GM12864 (cell line): Measurements from ENCODE around the gene MYO3A.
"Not testable (repeated sequence)": the region's sequence is repeated elsewhere in the genome, so short reads cannot be mapped to it uniquely, and the experiment has no call there.

Experiments used
- DNase-seq: peaks from one replicate; pipeline ENCODE4 v3.0.0-alpha.2; 2011; ENCODE audit warnings: low read depth
- H3K4me3 ChIP-seq: 2 replicates; pipeline ENCODE4 v1.5.1; 2011; ENCODE audit warnings: mild to moderate bottlenecking, low read depth, low read length, control low read depth
- TF ChIP-seq, protein P1 (sequence below): IDR thresholded peaks from 2 replicates; pipeline ENCODE4 v1.5.1; 2011; ENCODE audit warnings: low read depth, mild to moderate bottlenecking, moderate library complexity, low read length, control low read depth, inconsistent platforms; ENCODE audit errors: missing control alignments

MYO3A gene

DNA sequence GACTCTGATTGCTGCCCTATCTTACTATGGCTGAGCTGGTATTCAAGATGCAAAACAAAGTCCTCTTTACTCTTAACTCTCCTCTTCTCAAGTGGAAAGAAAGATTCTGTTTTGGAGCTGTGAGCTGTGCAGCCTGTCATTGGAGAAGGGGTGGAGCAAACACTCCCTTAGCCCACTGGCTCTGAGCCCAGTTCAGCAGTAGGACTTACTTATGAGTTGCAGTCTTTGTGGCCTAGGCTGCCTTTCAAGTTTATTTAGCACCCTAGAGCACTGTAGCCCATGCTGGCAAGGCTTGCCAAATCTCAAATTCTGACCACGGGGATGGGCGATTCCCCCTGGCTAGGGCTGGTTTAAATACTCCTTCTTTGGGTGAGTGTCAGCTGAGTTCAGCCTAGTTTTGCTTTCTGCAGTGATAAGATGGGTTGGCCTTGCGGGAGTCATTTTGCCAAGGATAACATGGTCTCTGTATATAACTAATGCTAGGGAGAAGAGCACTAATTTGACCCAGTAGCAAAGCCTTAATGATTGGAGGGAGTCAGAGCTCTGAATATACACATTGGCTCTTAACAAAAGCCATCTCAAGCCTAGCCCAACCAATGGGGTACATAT, 110.2 kb downstream of the MYO3A start:
- TF ChIP-seq, protein P1, sequence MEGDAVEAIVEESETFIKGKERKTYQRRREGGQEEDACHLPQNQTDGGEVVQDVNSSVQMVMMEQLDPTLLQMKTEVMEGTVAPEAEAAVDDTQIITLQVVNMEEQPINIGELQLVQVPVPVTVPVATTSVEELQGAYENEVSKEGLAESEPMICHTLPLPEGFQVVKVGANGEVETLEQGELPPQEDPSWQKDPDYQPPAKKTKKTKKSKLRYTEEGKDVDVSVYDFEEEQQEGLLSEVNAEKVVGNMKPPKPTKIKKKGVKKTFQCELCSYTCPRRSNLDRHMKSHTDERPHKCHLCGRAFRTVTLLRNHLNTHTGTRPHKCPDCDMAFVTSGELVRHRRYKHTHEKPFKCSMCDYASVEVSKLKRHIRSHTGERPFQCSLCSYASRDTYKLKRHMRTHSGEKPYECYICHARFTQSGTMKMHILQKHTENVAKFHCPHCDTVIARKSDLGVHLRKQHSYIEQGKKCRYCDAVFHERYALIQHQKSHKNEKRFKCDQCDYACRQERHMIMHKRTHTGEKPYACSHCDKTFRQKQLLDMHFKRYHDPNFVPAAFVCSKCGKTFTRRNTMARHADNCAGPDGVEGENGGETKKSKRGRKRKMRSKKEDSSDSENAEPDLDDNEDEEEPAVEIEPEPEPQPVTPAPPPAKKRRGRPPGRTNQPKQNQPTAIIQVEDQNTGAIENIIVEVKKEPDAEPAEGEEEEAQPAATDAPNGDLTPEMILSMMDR: no peak
- no peak for DNase-seq

DNA sequence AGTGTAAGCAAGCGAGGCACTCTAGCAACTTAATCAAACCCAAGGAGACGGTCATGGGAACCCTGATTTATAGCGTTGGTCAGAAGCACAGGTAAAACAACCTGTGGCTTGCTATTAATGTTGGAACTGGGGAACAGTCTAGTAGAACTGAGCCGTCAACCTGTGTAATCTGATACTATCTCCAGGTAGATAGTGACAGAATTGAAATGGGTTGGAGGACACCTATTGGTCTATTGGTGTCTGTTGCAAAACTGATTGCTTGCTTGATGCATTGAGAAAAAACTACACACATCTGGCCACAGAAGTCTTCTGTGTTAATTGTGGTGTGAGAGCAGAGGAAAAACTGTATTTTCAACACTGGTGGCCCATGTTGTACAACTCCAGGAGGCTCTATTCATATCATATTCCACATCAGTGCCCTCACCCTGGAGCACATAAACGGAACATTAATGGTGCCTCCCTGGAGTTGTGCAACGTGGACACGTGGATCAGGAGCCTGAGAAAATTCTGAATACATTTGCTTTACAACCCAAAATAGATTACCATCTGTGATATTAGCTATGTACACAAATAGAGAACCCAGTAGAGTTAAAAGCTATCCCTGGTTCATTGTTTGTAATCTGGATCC, 112.2 kb downstream of the MYO3A start:
- TF ChIP-seq, protein P1: no peak

More for the DNA sequence above, 110.2 kb downstream of the MYO3A start:
- no peak overlapping the region for H3K4me3 ChIP-seq

DNA sequence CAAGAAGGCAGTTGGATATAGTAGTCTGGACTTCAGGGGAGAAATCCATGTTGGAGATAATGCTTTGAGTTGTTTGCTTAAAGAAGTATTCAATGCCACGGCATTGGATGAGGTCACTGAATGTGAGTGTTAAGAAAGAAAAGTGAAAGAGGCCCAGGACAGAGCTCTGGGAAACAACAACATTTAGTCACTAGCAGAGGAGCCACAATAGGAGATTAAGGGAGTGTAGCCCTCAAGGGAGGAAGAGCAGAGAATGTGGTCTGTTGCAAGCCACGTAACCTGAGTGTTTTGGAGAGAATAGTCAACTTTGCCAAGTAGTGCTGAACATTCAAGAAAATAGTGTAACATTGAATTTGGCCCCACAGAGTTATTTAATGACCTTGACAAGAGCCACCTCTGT, 114.7 kb downstream of the MYO3A start:
- no peak overlapping the region for H3K4me3 ChIP-seq
- TF ChIP-seq, protein P1: no peak
- DNase-seq: no peak

More for the DNA sequence above, 112.2 kb downstream of the MYO3A start:
- no peak for DNase-seq
- H3K4me3 ChIP-seq: no peak overlapping the region

DNA sequence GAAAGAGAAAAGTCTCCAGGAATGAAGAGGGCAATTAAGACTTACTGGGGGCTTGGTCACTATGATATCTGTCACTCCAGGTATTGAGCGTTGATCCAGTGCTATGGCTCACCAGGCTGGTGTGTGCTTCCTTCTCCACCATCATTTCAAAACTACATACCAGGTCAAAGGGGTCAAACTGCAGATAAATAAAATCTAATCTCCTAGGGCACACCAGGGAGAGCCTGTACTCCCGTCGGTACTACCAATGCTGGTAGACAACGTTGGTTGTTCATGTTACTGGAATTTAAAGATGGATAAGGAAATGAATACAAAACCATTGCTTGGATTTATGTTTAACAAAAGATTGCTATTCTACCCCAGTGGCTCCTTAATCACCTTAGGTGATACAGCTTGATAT, 118.3 kb downstream of the MYO3A start:
- no peak overlapping the region for H3K4me3 ChIP-seq
- TF ChIP-seq, protein P1: no peak
- no peak for DNase-seq

DNA sequence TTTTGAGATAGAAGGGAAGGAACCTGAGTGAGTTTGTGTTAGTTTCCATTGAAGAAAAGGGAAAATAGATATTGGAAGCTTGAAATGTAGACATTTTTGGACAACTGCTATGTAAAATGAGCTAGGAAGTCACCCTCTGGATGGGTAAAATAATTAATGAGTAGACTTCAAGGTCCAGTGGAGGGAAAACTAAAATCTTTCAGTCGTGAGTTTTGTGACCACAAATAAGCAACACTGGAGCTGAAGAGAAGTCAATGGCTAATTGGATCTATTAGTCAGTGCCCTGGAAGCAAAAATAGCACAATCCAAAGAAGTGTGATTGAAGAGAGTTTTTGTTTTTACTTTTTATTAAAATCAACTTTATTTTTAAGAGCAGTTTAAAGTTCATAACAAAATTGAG, 123.4 kb downstream of the MYO3A start:
- no peak overlapping the region for H3K4me3 ChIP-seq
- DNase-seq: no peak
- TF ChIP-seq, protein P1: no peak

DNA sequence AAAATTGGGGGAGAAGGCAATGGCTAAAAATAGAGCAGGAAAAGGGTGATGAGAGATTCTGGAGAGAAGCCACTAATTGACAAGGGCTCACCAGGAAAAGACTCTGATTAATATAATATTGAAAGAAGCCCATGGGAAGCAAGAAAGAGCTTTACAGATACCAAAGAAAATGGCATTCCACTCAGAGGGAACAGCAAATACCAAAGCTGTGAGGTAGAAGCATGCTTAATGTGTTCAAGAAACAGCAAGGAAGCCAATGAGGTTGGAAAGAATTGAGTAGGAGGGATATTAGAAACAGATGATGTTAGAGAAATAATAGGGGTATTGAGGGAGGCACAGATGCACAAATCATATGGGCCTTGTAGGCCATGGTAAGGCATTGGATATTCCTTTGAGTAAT, 130.1 kb downstream of the MYO3A start:
- TF ChIP-seq, protein P1: no peak
- no peak overlapping the region for H3K4me3 ChIP-seq
- DNase-seq: no peak

DNA sequence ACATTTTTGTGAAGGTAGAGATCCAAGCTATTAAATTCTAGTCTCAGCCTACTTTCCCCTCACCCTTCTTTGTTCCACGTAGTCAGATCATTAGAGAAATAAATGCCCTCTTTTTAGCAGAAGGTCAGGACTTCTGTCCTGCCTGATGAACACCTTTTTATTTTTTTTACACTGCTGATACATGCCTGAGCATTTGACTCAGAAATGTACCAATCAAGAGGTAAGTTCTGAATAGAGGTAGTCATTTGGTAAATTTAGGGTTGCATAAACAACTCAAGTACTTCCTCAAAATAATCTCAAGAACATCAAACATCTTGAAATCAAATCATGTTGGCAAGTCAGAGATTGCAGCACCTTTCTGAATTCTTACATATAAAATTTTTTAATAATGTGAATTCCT, 133.7 kb downstream of the MYO3A start:
- TF ChIP-seq, protein P1: no peak
- H3K4me3 ChIP-seq: no peak overlapping the region

DNA sequence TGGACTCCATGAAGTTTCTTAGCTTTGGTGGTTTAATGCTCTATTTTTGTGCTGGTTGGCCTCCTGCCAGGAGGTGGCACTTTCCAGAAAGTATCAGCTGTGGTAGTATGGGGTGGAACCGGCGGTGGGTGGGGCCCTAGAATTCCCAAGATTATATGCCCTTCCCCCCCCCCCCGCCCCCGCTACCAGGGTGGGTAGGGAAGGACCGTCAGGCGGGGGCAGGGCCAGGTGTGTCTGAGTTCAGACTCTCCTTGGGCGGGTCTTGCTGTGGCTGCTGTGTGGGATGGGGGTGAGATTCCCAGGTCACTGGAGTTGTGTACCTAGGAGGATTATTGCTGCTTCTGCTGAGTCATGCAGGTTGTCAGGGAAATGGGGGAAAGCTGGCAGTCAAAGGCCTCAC, 146.9 kb downstream of the MYO3A start:
- H3K4me3 ChIP-seq, DNase-seq: not testable (repeated sequence)

More for the DNA sequence above, 133.7 kb downstream of the MYO3A start:
- no peak for DNase-seq
